ENCODE measurements around the gene AMBRA1. TPM values are rescaled to one million over a fixed set of nuclear protein-coding genes. Genes with fewer than 3 reads are reported as not detected.

Gene AMBRA1
- total and polyA plus RNA-seq, 2 of the 8 experiments (the other 6 are each of a cell fraction or from before 2014, with no cell fraction given) = 14.2 to 37.4 TPM

DNA sequence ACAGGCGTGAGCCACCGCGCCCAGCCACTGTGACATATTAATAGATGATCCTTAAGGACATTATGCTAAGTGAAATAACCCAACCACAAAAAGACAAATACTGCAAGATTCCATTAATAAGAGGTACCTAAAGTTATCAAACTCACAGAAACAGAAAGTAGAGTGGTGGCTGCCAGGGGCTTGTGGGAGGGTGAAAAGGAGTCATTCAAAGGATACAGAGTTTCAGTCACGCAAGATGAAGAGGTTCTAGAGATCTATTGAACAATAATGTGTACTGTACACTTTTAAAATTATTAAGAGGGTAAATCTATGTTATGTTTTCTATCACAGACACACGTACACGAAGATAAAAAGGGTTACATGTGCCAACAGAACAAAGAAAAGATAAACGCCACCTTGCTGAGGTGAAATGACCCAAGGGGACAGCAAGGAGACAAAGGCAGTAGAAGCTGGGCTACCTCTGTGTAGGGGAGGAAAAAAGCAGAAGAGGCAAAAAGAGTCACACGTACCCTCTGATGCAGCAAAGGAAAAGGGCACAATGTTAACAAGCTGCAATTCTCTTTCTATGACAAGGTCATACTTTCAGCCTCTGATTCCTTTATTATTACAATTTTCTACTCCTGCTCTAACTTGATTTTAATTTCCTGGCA, 65.3 kb downstream of the AMBRA1 start:
- Histone ChIP-seq H3K27ac (ENCODE audit: low read depth, low read length) (no peak overlapping the region), H2AFZ (ENCODE audit: low read length) (no peak overlapping the region), H4K5ac (ENCODE audit: insufficient read length, low read depth, low read length) (no peak overlapping the region), H2BK20ac (ENCODE audit: low read length) (no peak overlapping the region), H3K18ac (ENCODE audit: extremely low read depth, low read length) (no peak overlapping the region), H3K14ac (ENCODE audit: insufficient read length) (no peak overlapping the region), H3K9me3 (ENCODE audit: insufficient read depth in 2 of 2, low read depth in 1 of 2, low read length in 1 of 2) (no peaks in the 10 kb centered on the region), H3K4me2 (ENCODE audit: insufficient read depth in 1 of 2, low read depth in 2 of 2, low read length in 2 of 2) (no peak overlapping the region), H3K23me2 (ENCODE audit: low read depth, low read length) (no peaks in the 10 kb centered on the region), H3K79me2 (ENCODE audit: control insufficient read depth in 1 of 2, insufficient read depth in 2 of 2, low read length in 2 of 2) (peaks cover 0 to 58% of the 10 kb centered on the region in 2 experiments; a peak in 2 of 4 replicates), H2BK12ac (ENCODE audit: low read depth, low read length) (no peak overlapping the region; the same call in 1 of the 2 replicates), H2BK5ac (ENCODE audit: low read depth, low read length) (no peak overlapping the region), H2BK15ac (ENCODE audit: low read length) (no peak overlapping the region), H3K23ac (ENCODE audit: insufficient read length) (no peak overlapping the region), H3K36me3 (ENCODE audit: control insufficient read depth in 2 of 4, insufficient read depth in 4 of 4, low read length in 3 of 4) (no peaks in the 10 kb centered on the region), H4K20me1 (replicated peaks in 1 of 2; ENCODE audit: control insufficient read depth in 1 of 2, insufficient read depth in 2 of 2, low read length in 2 of 2) (peaks cover 0 to 7% of the 10 kb centered on the region in 2 experiments), H2AK5ac (ENCODE audit: low read depth, low read length) (no peak overlapping the region), H3K4me1 (replicated peaks in 1 of 4; ENCODE audit: control insufficient read depth in 3 of 4, insufficient read depth in 4 of 4, low read length in 3 of 4) (peaks cover 0 to 6% (median 1%) of the 10 kb centered on the region in 4 experiments; a peak in 3 of 7 replicates), H3K79me1 (ENCODE audit: low read depth, low read length) (no peaks in the 10 kb centered on the region; the same call in 1 of the 2 replicates), H3K9ac (replicated peaks in 1 of 4; ENCODE audit: extremely low read depth in 1 of 4, low read depth in 3 of 4, low read length in 3 of 4) (no peak overlapping the region), H4K91ac (replicated peaks; ENCODE audit: insufficient read length, low read length) (no peak overlapping the region), H3K4me3 (ENCODE audit: extremely low read depth in 1 of 4, insufficient read depth in 2 of 4, low read depth in 3 of 4, low read length in 4 of 4) (no peak overlapping the region), H3K27me3 (replicated peaks in 1 of 4; ENCODE audit: control insufficient read depth in 3 of 4, extremely low read depth in 1 of 4, insufficient read depth in 3 of 4, low read length in 3 of 4) (no peaks in the 10 kb centered on the region), H3K4ac (replicated peaks; ENCODE audit: insufficient read length, low read depth, low read length) (no peak overlapping the region), H4K8ac (ENCODE audit: extremely low read depth, insufficient read depth, low read length) (no peak overlapping the region), H2BK120ac (replicated peaks; ENCODE audit: low read depth, low read length) (no peak overlapping the region), H3K56ac (replicated peaks; ENCODE audit: insufficient read length, low read depth, low read length) (no peak overlapping the region)
- POLR2A ChIA-PET (ENCODE audit: partially characterized antibody) = no interaction called here
- WGBS, 2 experiments (ENCODE audit: extremely low coverage in 1 of 2, insufficient coverage in 1 of 2, insufficient read length in 1 of 2, insufficient replicate concordance in 2 of 2, low coverage in 1 of 2, low lambda C conversion rate in 2 of 2, missing lambda C conversion rate in 1 of 2) = 94% methylated on average over 8 of the region's 8 CpGs; no CpG with 5 or more reads in 1 of the 2 experiments
- FAIRE-seq (no peak), DNase-seq (ENCODE audit: low read depth in 1 of 2, low spot score in 2 of 2) (no peak)
- CTCF ChIA-PET (ENCODE audit: partially characterized antibody) = interaction anchor here (0.6 to 2.9 kb wide), 57 partner anchors 9 to 311 kb away, joined by 3 to 33 read pairs (median 5); partner anchors contain the start of genes AMBRA1 and CHRM4
- TF ChIP-seq RAD21 (IDR thresholded peaks at IDR 0.05 in 1 of 2, conservative IDR thresholded peaks at IDR 0.05 in 1 of 2; ENCODE audit: low read depth in 2 of 2, low read length in 2 of 2) = no peak
- TF ChIP-seq GABPA (IDR thresholded peaks at IDR 0.05; ENCODE audit: borderline replicate concordance, insufficient read depth, low read length) = no peak
- no peak for TF ChIP-seq KDM4A (IDR thresholded peaks at IDR 0.05; ENCODE audit: low read depth, low read length, severe bottlenecking)
- no peak for TF ChIP-seq CTBP2 (IDR thresholded peaks at IDR 0.05; ENCODE audit: borderline replicate concordance, insufficient read depth, insufficient read length, low read length)
- TF ChIP-seq POLR2AphosphoS5 (IDR thresholded peaks at IDR 0.05; ENCODE audit: low read depth, low read length) = no peak
- TF ChIP-seq CHD2 (IDR thresholded peaks at IDR 0.05; ENCODE audit: low read length) = no peak
- no peak for TF ChIP-seq ASH2L (IDR thresholded peaks at IDR 0.05; ENCODE audit: low read length)
- TF ChIP-seq SRF (IDR thresholded peaks at IDR 0.05; ENCODE audit: low read depth, low read length) = no peak

All from H1 (cell line).